Heart left ventricle (tissue), 16 donors: ENCODE measurements around the gene RABGAP1. TPM values are rescaled to one million over a fixed set of nuclear protein-coding genes. Genes with fewer than 3 reads are reported as not detected.

Experiments
- ATAC-seq, 4 donors: fragments of 200-7000 bp; cut with Tn5 transposase; one replicate each; pipeline ENCODE4 v1.9.1; 2020 to 2022; ENCODE audit warnings: moderate library complexity in 4 of 4, mild to moderate bottlenecking in 3 of 4, moderate number of reproducible peaks in 1 of 4
- DNase-seq, 5 donors: peaks; one replicate each; pipeline ENCODE4 v3.0.0-alpha.2; 2020
- H3K27ac ChIP-seq, 12 donors: fragments of 200-600 bp; sonication (generic) in 4 of 12; one replicate each; pipeline versions ENCODE4 v1.5.0 to v1.8.0; 2016 to 2022; ENCODE audit warnings: mild to moderate bottlenecking in 2 of 12
- H3K27me3 ChIP-seq, 9 donors: fragments of 200-600 bp; sonication (generic) in 2 of 9; one replicate each; pipeline versions ENCODE4 v1.5.1 to v1.8.0; 2016 to 2022; ENCODE audit warnings: mild to moderate bottlenecking in 3 of 9
- H3K36me3 ChIP-seq, 9 donors: fragments of 200-600 bp; sonication (generic) in 2 of 9; one replicate each; pipeline versions ENCODE4 v1.5.0 to v1.8.0; 2018 to 2022; ENCODE audit warnings: mild to moderate bottlenecking in 2 of 9
- H3K4me1 ChIP-seq, 12 donors: fragments of 200-600 bp; sonication (generic) in 4 of 12; one replicate each; pipeline versions ENCODE4 v1.5.0 to v1.8.0; 2016 to 2022; ENCODE audit warnings: mild to moderate bottlenecking in 3 of 12
- H3K4me3 ChIP-seq, 12 donors: fragments of 200-600 bp; sonication (generic) in 4 of 12; one replicate each; pipeline versions ENCODE4 v1.5.0 to v1.8.0; 2017 to 2022; ENCODE audit warnings: mild to moderate bottlenecking in 9 of 12, moderate library complexity in 4 of 12
- H3K9me3 ChIP-seq, 12 donors: fragments of 200-600 bp; sonication (generic) in 4 of 12; one replicate each; pipeline versions ENCODE4 v1.5.0 to v1.8.0; 2016 to 2022; ENCODE audit warnings: mild to moderate bottlenecking in 1 of 12
- POLR2A ChIP-seq, 2 donors: fragments of 450-650 bp; IDR thresholded peaks; one replicate each; pipeline ENCODE4 v1.6.1; 2017; ENCODE audit warnings: antibody characterized with exemption in 2 of 2, mild to moderate bottlenecking in 2 of 2, moderate library complexity in 2 of 2
- WGBS, 4 donors: extraction: QIAGEN DNeasy Blood & Tissue Kit in 2 of 4; methylation state at CpG; one replicate each; pipeline versions ENCODE4 v1.1.5 to v1.1.7; 2013 to 2018; 5-methylcytosine and 5-hydroxymethylcytosine counted together
- intact Hi-C, 10 donors: fragments of 100-400 bp; cut with DNase I; formaldehyde crosslinking; loops; one replicate each; pipeline versions ENCODE4 v1.11.1 to v1.14.2; 2022
- polyA plus RNA-seq, 2 donors: library from polyadenylated mRNA; stranded (reverse); fragments of 200-250 nt; gene quantifications; one replicate each; pipeline ENCODE4 v1.2.3, GENCODE V29; 2013
- total RNA-seq, 9 donors: library from RNA; depleted of rRNA in 2 of 9; stranded (reverse); fragments of >200 nt in 2 of 9; fragmentation: NEBNext Ultra II Directional in 3 of 9; extraction: Animal tissue kit (Norgen Biotek cat#: 25700) in 3 of 9; gene quantifications; one replicate each; pipeline versions ENCODE4 v1.1.0 to v1.2.4, GENCODE V29; 2016 to 2023
- TF ChIP-seq, protein P1 (sequence below), 12 donors: fragments of 200-600 bp; sonication (generic) in 4 of 12; IDR thresholded peaks; one replicate each; pipeline versions ENCODE4 v1.5.0 to v1.8.0; 2018 to 2022; ENCODE audit warnings: antibody characterized with exemption in 12 of 12, mild to moderate bottlenecking in 5 of 12
- donor health status: ischemic (EF 13 %, LVEDD 7.1; RV severe dilation, severe dysfunction).
- donor health status: healthy with polysubstance abuse.
- donor health status: DM: no; HTN: yes; CAD: no.
- donor health status: DM: no; HTN: no; CAD: no.
- donor health status: ischemic (EF 25% LVEDD 6.9; RV normal size, moderate dysfunction).
- donor health status: ischemic (EF 25% LVEDD 5.7; RV mildly dilated, moderate dysfunction).
- donor health status: healthy.
- donor health status: DM: yes; HTN: yes; CAD: no.
- donor health status: ischemic (EF 35%, LVEDD 5.7; RV mildly dilated, moderate dysfunction).
- donor health status: nonischemic (EF 11% LVEDD 7.7; RV severe dilation, severe dysfunction).
- donor health status: DM: yes; HTN: yes; CAD: no.
- donor health status: PGD.
- donor health status: ischemic (EF 29% LVEDD 5.4; RV normal size, mild dysfunction).
- donor health status: nonischemic (EF 23%, LVEDD 6.1; RV moderate dilation, normal function).

Gene RABGAP1
- total and polyA plus RNA-seq, 11 donors, result 11.8 to 62.2 (median 43.3) TPM

GRCh38 chr9:123109540-123110279, 168.9 kb downstream of the RABGAP1 start:
- peaks cover 0 to 61% (median 38%) of the 10 kb centered on the region in 9 donors for H3K36me3 ChIP-seq
- intact Hi-C loops, result loop anchor here in 4 of 10 donors (5.0 to 10.0 kb wide), 3 partner anchors 115 to 235 kb away; no protein-coding TSS in a partner anchor

DNA sequence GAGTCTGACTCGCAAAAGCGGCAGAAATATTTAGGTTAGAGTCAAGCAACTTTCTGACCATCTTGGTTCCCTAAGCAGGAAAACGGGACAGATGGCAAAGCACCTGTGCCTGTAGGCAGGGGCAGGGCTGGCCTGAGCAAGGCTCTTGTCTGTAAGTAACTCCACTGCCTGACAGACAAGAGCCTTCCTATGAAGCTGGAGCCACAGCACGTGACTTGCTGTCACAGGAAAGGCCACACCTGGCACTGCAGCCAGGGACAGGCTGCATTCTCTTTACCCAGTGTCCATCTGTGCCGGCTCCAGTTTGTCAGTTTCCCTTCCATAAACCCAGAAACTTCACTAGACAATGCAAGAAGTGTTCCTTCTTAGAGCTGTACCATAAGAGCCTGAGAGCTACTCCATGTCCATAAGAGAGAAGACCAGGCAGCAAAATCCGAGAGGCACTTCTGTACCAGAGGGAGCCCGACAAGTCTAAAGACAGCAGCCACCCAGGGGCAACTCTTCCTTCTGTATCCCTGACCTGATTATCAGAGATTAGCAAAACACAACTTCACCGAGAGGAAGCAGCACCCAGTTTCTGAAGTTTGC, 170.7 kb downstream of the RABGAP1 start:
- Histone ChIP-seq H3K27ac (peak overlapping the region in 6 of 12 donors; percentile 17 to 58 (median 40)), H3K9me3 (no peaks in the 10 kb centered on the region), H3K4me1 (peaks cover 0 to 24% (median 12%) of the 10 kb centered on the region in 12 donors), H3K4me3 (no peak overlapping the region), H3K27me3 (no peaks in the 10 kb centered on the region), H3K36me3 (peaks cover 0 to 44% (median 29%) of the 10 kb centered on the region in 9 donors)
- DNase-seq (peak in 2 of 5 donors; percentile 36 to 52), ATAC-seq (peak in 3 of 4 donors; percentile 29 to 67 (median 49))
- 47 to 56% (median 51%) methylated on average over 6 to 8 of the region's 8 CpGs for WGBS, 4 donors
- no peak for TF ChIP-seq POLR2A (IDR thresholded peaks at IDR 0.05)
- TF ChIP-seq, protein P1, sequence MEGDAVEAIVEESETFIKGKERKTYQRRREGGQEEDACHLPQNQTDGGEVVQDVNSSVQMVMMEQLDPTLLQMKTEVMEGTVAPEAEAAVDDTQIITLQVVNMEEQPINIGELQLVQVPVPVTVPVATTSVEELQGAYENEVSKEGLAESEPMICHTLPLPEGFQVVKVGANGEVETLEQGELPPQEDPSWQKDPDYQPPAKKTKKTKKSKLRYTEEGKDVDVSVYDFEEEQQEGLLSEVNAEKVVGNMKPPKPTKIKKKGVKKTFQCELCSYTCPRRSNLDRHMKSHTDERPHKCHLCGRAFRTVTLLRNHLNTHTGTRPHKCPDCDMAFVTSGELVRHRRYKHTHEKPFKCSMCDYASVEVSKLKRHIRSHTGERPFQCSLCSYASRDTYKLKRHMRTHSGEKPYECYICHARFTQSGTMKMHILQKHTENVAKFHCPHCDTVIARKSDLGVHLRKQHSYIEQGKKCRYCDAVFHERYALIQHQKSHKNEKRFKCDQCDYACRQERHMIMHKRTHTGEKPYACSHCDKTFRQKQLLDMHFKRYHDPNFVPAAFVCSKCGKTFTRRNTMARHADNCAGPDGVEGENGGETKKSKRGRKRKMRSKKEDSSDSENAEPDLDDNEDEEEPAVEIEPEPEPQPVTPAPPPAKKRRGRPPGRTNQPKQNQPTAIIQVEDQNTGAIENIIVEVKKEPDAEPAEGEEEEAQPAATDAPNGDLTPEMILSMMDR (IDR thresholded peaks at IDR 0.05), result no peak
- intact Hi-C loops, result loop anchor here in 3 of 10 donors (10.0 kb wide), 2 partner anchors 113 to 233 kb away; no protein-coding TSS in a partner anchor

More at GRCh38 chr9:123109540-123110279, 168.9 kb downstream of the RABGAP1 start:
- peaks cover 0 to 18% (median 12%) of the 10 kb centered on the region in 12 donors for H3K4me1 ChIP-seq
- no peak for ATAC-seq
- no peaks in the 10 kb centered on the region for H3K9me3 ChIP-seq
- H3K27ac ChIP-seq, result no peak overlapping the region
- TF ChIP-seq, protein P1 (IDR thresholded peaks at IDR 0.05), result no peak
- WGBS, 4 donors, result 90 to 93% (median 91%) methylated on average over 15 of the region's 15 CpGs
- no peak overlapping the region for H3K4me3 ChIP-seq
- DNase-seq, result no peak
- H3K27me3 ChIP-seq, result no peaks in the 10 kb centered on the region

DNA sequence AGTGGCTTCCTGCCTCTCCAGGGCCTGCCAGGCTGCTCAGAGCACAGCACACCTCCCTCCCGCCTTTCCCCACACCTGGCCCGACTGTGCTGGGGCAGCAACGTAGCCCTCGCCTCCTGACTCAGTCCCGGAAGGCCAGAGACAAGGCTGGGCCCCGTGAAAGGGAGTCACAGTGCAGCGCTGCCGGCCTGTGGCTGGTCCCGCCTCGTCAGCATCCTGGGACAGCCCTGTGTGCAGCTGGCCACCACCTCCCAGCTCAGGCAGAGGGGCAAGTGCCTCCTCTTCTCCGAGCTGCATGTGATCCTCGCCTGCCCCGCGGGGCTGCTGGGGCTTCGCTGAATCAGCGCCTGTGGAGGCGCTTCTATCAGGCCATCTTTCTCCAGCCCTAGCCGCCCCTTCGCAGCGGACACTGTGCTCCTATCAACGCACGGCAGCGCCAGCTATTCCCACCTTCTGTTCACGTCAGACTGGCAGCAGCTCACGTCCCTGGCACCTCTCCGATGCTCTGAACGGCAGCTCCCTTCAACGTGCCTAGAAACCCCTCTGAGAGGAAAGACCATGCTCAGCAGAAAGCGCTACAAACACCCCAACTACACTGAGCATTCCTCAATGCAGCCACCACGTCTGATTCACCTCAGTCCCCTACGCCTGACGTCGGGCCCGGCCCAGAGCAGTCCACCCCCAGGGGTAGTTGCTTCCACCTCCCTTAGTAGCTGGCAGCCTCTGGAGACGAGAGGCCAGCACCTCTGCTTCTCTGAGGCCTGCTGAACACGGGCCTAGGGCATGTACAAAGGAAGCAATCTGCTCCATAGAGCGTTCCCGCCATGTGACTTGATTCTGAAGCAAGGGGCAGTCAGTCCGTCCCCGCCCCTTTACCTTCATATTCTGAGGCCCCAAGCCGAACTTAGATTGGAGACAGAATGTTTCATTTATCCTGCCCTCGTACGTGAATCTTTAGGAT, 171.5 kb downstream of the RABGAP1 start:
- H3K27ac ChIP-seq, result peak overlapping the region in 6 of 12 donors; percentile 17 to 58 (median 40)

More for the DNA sequence above, 171.5 kb downstream of the RABGAP1 start:
- DNase-seq (peak in 2 of 5 donors; percentile 45 to 68), ATAC-seq (peak; percentile 21 to 67 (median 47))
- no peak for TF ChIP-seq POLR2A (IDR thresholded peaks at IDR 0.05)
- TF ChIP-seq, protein P1 (IDR thresholded peaks at IDR 0.05), result no peak
- intact Hi-C loops, result loop anchor here in 3 of 10 donors (10.0 kb wide), 2 partner anchors 113 to 233 kb away; no protein-coding TSS in a partner anchor
- H3K4me3 ChIP-seq, result no peak overlapping the region
- no peaks in the 10 kb centered on the region for H3K9me3 ChIP-seq
- H3K27me3 ChIP-seq, result no peaks in the 10 kb centered on the region
- 65 to 70% (median 67%) methylated on average over 37 to 43 of the region's 43 CpGs for WGBS, 4 donors
- peaks cover 0 to 36% (median 24%) of the 10 kb centered on the region in 9 donors for H3K36me3 ChIP-seq
- peaks cover 0 to 27% (median 12%) of the 10 kb centered on the region in 12 donors for H3K4me1 ChIP-seq
